Endodermal cell (in vitro differentiated cells): ENCODE measurements around the gene ETV6. TPM values are rescaled to one million over a fixed set of nuclear protein-coding genes. Genes with fewer than 3 reads are reported as not detected.

Source experiments
- DNase-seq: peaks from one replicate; pipeline ENCODE4 v3.0.0-alpha.2; 2017
- H3K27ac ChIP-seq: 2 replicates; pipeline ENCODE4 v1.5.1; 2013; ENCODE audit warnings: mild to moderate bottlenecking, low read depth, low read length, moderate library complexity
- H3K27me3 ChIP-seq: 2 replicates; pipeline ENCODE4 v1.6.1; 2013; ENCODE audit warnings: mild to moderate bottlenecking, low read length, moderate library complexity; ENCODE audit not compliant: insufficient read depth, control insufficient read depth, poor library complexity, severe bottlenecking
- H3K36me3 ChIP-seq: 2 replicates; pipeline ENCODE4 v1.7.0; 2013; ENCODE audit warnings: mild to moderate bottlenecking, low read length, moderate library complexity; ENCODE audit not compliant: control insufficient read depth, insufficient read depth
- H3K4me1 ChIP-seq: one replicate; pipeline ENCODE4 v1.7.0; 2013; ENCODE audit warnings: low read length; ENCODE audit not compliant: control insufficient read depth, insufficient read depth
- H3K4me3 ChIP-seq: 2 replicates; pipeline ENCODE4 v1.5.1; 2013; ENCODE audit warnings: mild to moderate bottlenecking, low read length, moderate library complexity
- H3K9ac ChIP-seq: 2 replicates; pipeline ENCODE4 v1.6.1; 2013; ENCODE audit warnings: mild to moderate bottlenecking, low read length, moderate library complexity; ENCODE audit not compliant: poor library complexity, severe bottlenecking; ENCODE audit errors: extremely low read depth
- H3K9me3 ChIP-seq: 2 replicates; pipeline ENCODE4 v1.6.1; 2013; ENCODE audit warnings: mild to moderate bottlenecking, low read length, moderate library complexity; ENCODE audit not compliant: control insufficient read depth
- H3K27ac Mint-ChIP-seq: 2 replicates; pipeline ENCODE4 v1.8.0; 2020; ENCODE audit warnings: mixed read lengths
- H3K27me3 Mint-ChIP-seq: 2 replicates; pipeline ENCODE4 v1.8.0; 2021; ENCODE audit warnings: mild to moderate bottlenecking, mixed read lengths; ENCODE audit not compliant: insufficient read depth
- H3K36me3 Mint-ChIP-seq: 2 replicates; pipeline ENCODE4 v1.8.0; 2020; ENCODE audit warnings: low read depth, mixed read lengths
- H3K4me1 Mint-ChIP-seq: 2 replicates; pipeline ENCODE4 v1.8.0; 2020; ENCODE audit warnings: mixed read lengths
- H3K4me3 Mint-ChIP-seq: 2 replicates; pipeline ENCODE4 v1.8.0; 2020; ENCODE audit warnings: mild to moderate bottlenecking, moderate library complexity, mixed read lengths
- H3K9me3 Mint-ChIP-seq: 2 replicates; pipeline ENCODE4 v1.8.0; 2020; ENCODE audit warnings: mild to moderate bottlenecking, mixed read lengths
- WGBS, 2 experiments: methylation state at CpG; one replicate each; pipeline versions ENCODE4 v1.1.5 to v1.1.7; 2013; ENCODE audit warnings: missing lambda C conversion rate in 2 of 2, mixed read lengths in 1 of 2; ENCODE audit not compliant: insufficient coverage in 1 of 2, insufficient read length in 1 of 2; 5-methylcytosine and 5-hydroxymethylcytosine counted together
- total RNA-seq, 2 donors: library from RNA; stranded (reverse); fragmentation: NEBNext Ultra II Directional in 1 of 2; extraction: Animal tissue kit (Norgen Biotek cat#: 25700) in 1 of 2; gene quantifications; 2 replicates in 1 of 2; 3 replicates in 1 of 2; pipeline ENCODE4 v1.2.1, GENCODE V29; 2021
- TF ChIP-seq, protein P1 (sequence below): fragments of 200-600 bp; sonication (generic); conservative IDR thresholded peaks from 2 replicates; pipeline ENCODE4 v1.5.0; 2021; ENCODE audit warnings: antibody characterized with exemption, mild to moderate bottlenecking

The ETV6 gene
- total RNA-seq, 2 donors from 2014 or later = 9.3 to 22.1 TPM

DNA sequence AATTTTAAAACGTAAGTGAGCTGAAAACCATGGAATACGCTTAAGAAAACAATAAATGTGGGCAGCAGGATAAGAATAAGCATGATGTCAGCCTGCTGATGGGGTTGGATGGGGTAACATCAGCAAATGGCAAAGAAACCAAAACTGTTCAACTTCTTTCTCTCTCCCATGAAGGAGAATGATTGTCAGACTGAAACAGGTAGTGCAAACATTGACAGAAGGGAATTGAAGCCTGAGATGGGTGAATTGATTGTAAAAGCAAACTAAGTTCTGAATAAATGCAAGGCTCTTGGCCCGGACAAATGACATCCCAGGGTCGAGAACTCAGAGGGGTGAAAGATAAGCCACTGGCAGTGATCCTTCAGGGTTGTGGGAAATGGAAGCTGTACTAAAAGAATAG, 182.6 kb downstream of the ETV6 start:
- no peaks in the 10 kb centered on the region for H3K27me3 Mint-ChIP-seq
- no peak overlapping the region for H3K27ac Mint-ChIP-seq
- 90 to 92% methylated on average over 4 of the region's 4 CpGs for WGBS, 2 experiments
- H3K9me3 Mint-ChIP-seq = no peaks in the 10 kb centered on the region
- H3K4me3 Mint-ChIP-seq = no peak overlapping the region
- Histone ChIP-seq H3K9ac (no peak overlapping the region), H3K4me1 (peaks cover 19% of the 10 kb centered on the region), H3K36me3 (no peaks in the 10 kb centered on the region), H3K27me3 (no peaks in the 10 kb centered on the region), H3K4me3 (no peak overlapping the region), H3K9me3 (no peaks in the 10 kb centered on the region), H3K27ac (no peak overlapping the region)
- TF ChIP-seq, protein P1, sequence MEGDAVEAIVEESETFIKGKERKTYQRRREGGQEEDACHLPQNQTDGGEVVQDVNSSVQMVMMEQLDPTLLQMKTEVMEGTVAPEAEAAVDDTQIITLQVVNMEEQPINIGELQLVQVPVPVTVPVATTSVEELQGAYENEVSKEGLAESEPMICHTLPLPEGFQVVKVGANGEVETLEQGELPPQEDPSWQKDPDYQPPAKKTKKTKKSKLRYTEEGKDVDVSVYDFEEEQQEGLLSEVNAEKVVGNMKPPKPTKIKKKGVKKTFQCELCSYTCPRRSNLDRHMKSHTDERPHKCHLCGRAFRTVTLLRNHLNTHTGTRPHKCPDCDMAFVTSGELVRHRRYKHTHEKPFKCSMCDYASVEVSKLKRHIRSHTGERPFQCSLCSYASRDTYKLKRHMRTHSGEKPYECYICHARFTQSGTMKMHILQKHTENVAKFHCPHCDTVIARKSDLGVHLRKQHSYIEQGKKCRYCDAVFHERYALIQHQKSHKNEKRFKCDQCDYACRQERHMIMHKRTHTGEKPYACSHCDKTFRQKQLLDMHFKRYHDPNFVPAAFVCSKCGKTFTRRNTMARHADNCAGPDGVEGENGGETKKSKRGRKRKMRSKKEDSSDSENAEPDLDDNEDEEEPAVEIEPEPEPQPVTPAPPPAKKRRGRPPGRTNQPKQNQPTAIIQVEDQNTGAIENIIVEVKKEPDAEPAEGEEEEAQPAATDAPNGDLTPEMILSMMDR = no peak
- H3K36me3 Mint-ChIP-seq = no peaks in the 10 kb centered on the region
- H3K4me1 Mint-ChIP-seq = peaks cover 11% of the 10 kb centered on the region
- DNase-seq = no peak

GRCh38 chr12:11833174-11833895, 183.9 kb downstream of the ETV6 start:
- Mint-ChIP-seq H3K4me1 (peaks cover 11% of the 10 kb centered on the region), H3K27me3 (no peaks in the 10 kb centered on the region), H3K27ac (no peak overlapping the region), H3K36me3 (no peaks in the 10 kb centered on the region), H3K9me3 (no peaks in the 10 kb centered on the region), H3K4me3 (no peak overlapping the region)
- Histone ChIP-seq H3K4me3 (no peak overlapping the region), H3K9ac (no peak overlapping the region), H3K36me3 (no peaks in the 10 kb centered on the region), H3K4me1 (peaks cover 14% of the 10 kb centered on the region), H3K9me3 (no peaks in the 10 kb centered on the region), H3K27me3 (no peaks in the 10 kb centered on the region), H3K27ac (no peak overlapping the region)
- WGBS, 2 experiments = 86 to 97% methylated on average over 3 to 4 of the region's 4 CpGs
- TF ChIP-seq, protein P1 = no peak
- peak; percentile 35 for DNase-seq

DNA sequence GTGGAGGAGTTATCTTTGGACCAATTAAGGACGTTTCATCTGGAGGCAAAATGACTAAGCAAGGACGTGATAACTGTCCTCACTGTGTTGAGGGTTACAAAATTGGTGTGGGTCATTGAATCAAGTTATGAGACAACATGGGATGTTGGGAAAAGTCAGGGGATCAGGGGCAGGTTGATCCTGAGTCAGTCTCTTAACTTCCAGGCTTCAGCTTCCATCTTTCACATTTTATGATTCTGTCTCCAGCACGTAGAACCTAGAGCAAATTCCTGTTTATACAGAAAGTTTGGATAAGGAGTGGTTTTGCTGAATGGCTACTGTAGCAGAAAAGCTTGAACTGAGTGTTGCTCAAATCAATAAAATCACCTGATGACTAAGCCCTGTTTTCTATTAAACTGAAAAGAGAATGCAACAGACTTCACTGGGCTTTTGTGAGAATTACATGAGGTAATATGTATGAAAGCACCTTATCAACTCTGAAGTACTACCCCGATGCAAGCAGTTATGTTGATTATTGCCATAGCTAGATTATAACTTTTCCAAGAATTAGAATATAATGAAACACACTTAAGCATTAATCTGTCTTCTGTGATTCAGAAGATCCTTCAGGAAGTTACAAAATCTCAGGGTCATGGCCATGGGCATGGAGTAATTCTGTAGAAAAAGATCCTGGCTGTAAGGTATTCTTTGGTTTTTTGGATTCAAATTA, 184.8 kb downstream of the ETV6 start:
- Histone ChIP-seq H3K9me3 (no peaks in the 10 kb centered on the region), H3K27ac (no peak overlapping the region), H3K27me3 (no peaks in the 10 kb centered on the region), H3K4me3 (no peak overlapping the region), H3K36me3 (no peaks in the 10 kb centered on the region), H3K9ac (no peak overlapping the region), H3K4me1 (peaks cover 9% of the 10 kb centered on the region)
- WGBS, 2 experiments = 89 to 92% methylated on average over 2 to 4 of the region's 4 CpGs
- TF ChIP-seq, protein P1 = no peak
- Mint-ChIP-seq H3K4me1 (peaks cover 11% of the 10 kb centered on the region), H3K27ac (no peak overlapping the region), H3K9me3 (no peaks in the 10 kb centered on the region), H3K4me3 (no peak overlapping the region), H3K36me3 (peaks cover 4% of the 10 kb centered on the region), H3K27me3 (no peaks in the 10 kb centered on the region)
- DNase-seq = peak; percentile 20
